HEK293 (cell line): ENCODE measurements around the gene ANKRD39.

ENCODE experiments used
- CTCF ChIA-PET: fragments of 350-600 bp; formaldehyde crosslinking; extraction: SDS; loops from one replicate; lab custom pipeline; 2021; ENCODE audit warnings: antibody characterized with exemption; lab: Yijun Ruan, JAX
- POLR2A ChIA-PET: fragments of 300-600 bp; formaldehyde crosslinking; extraction: SDS; loops from one replicate; lab custom pipeline; 2020; ENCODE audit warnings: antibody characterized with exemption, inconsistent platforms; lab: Yijun Ruan, JAX
- H3K27ac ChIP-seq: fragments of 200-500 bp; sonication (Bioruptor generic); 2 replicates; pipeline ENCODE4 v1.5.1; 2014; ENCODE audit warnings: low read depth, low read length, control low read depth, inconsistent platforms; ENCODE audit errors: extremely low read depth
- H3K36me3 ChIP-seq, 2 experiments: fragments of 200-500 bp in 1 of 2; sonication (Bioruptor generic) in 1 of 2; 1 replicate in 1 of 2; 2 replicates in 1 of 2; pipeline ENCODE4 v1.5.1; 2014 to 2017; ENCODE audit warnings: inconsistent platforms in 2 of 2, low read length in 2 of 2; ENCODE audit not compliant: control insufficient read depth in 2 of 2, insufficient read depth in 1 of 2
- H3K4me1 ChIP-seq: fragments of 200-500 bp; sonication (Bioruptor generic); 2 replicates; pipeline ENCODE4 v1.5.1; 2014; ENCODE audit warnings: mild to moderate bottlenecking, low read length, inconsistent platforms; ENCODE audit not compliant: control insufficient read depth, insufficient read depth
- H3K4me3 ChIP-seq: 2 replicates; pipeline ENCODE4 v1.5.1; 2011; ENCODE audit warnings: low read depth, mild to moderate bottlenecking, control low read depth, low read length, moderate library complexity
- H3K9me3 ChIP-seq: fragments of 200-500 bp; sonication (Bioruptor generic); 2 replicates; pipeline ENCODE4 v1.5.1; 2014; ENCODE audit warnings: low read depth, low read length, inconsistent platforms; ENCODE audit not compliant: control insufficient read depth, insufficient read depth
- GLIS1 ChIP-seq: fragments of 450-650 bp; formaldehyde crosslinking; IDR thresholded peaks from 2 replicates; pipeline ENCODE4 v1.5.1; 2016; ENCODE audit warnings: missing biosample characterization, missing genetic modification characterization
- IKZF3 ChIP-seq: fragments of 450-650 bp; IDR thresholded peaks from 2 replicates; pipeline ENCODE4 v1.5.0; 2018; ENCODE audit warnings: missing biosample characterization, mild to moderate bottlenecking, missing genetic modification characterization, moderate library complexity
- PATZ1 ChIP-seq: fragments of 450-650 bp; formaldehyde crosslinking; IDR thresholded peaks from 2 replicates; pipeline ENCODE4 v1.5.1; 2016; ENCODE audit warnings: missing biosample characterization, missing genetic modification characterization
- REST ChIP-seq: fragments of 450-650 bp; formaldehyde crosslinking; IDR thresholded peaks from 2 replicates; pipeline ENCODE4 v1.5.1; 2016; ENCODE audit warnings: missing biosample characterization, missing genetic modification characterization
- SALL2 ChIP-seq: fragments of 450-650 bp; formaldehyde crosslinking; IDR thresholded peaks from 2 replicates; pipeline ENCODE4 v1.5.0; 2017; ENCODE audit warnings: missing biosample characterization, mild to moderate bottlenecking, missing genetic modification characterization, borderline replicate concordance
- SP7 ChIP-seq: fragments of 450-650 bp; formaldehyde crosslinking; IDR thresholded peaks from 2 replicates; pipeline ENCODE4 v1.5.1; 2016; ENCODE audit warnings: missing biosample characterization, missing genetic modification characterization
- TRIM28 ChIP-seq: IDR thresholded peaks from 2 replicates; pipeline ENCODE4 v1.6.1; 2011; ENCODE audit warnings: low read length, control low read depth, borderline replicate concordance
- WT1 ChIP-seq: fragments of 450-650 bp; formaldehyde crosslinking; IDR thresholded peaks from 2 replicates; pipeline ENCODE4 v1.5.1; 2016; ENCODE audit warnings: missing biosample characterization, missing genetic modification characterization
- ZFP3 ChIP-seq: fragments of 450-650 bp; formaldehyde crosslinking; IDR thresholded peaks from 2 replicates; pipeline ENCODE4 v1.5.1; 2016; ENCODE audit warnings: low read depth, missing biosample characterization, missing genetic modification characterization
- ZNF148 ChIP-seq: fragments of 450-650 bp; formaldehyde crosslinking; IDR thresholded peaks from 2 replicates; pipeline ENCODE4 v1.5.0; 2017; ENCODE audit warnings: missing biosample characterization, missing genetic modification characterization, borderline replicate concordance
- ZNF292 ChIP-seq: fragments of 450-650 bp; formaldehyde crosslinking; IDR thresholded peaks from 2 replicates; pipeline ENCODE4 v1.5.1; 2016; ENCODE audit warnings: low read depth, missing biosample characterization, missing genetic modification characterization, borderline replicate concordance
- ZNF302 ChIP-seq: fragments of 450-650 bp; formaldehyde crosslinking; IDR thresholded peaks from 2 replicates; pipeline ENCODE4 v1.5.1; 2016; ENCODE audit warnings: missing biosample characterization, missing genetic modification characterization, low read depth
- ZNF362 ChIP-seq: fragments of 450-650 bp; formaldehyde crosslinking; IDR thresholded peaks from 2 replicates; pipeline ENCODE4 v1.5.1; 2016; ENCODE audit warnings: missing biosample characterization, missing genetic modification characterization
- ZNF391 ChIP-seq: fragments of 450-650 bp; formaldehyde crosslinking; IDR thresholded peaks from 2 replicates; pipeline ENCODE4 v1.5.1; 2016; ENCODE audit warnings: low read depth, missing biosample characterization, missing genetic modification characterization, borderline replicate concordance
- ZNF398 ChIP-seq: fragments of 450-650 bp; formaldehyde crosslinking; IDR thresholded peaks from 2 replicates; pipeline ENCODE4 v1.5.1; 2017; ENCODE audit warnings: missing biosample characterization, missing genetic modification characterization
- ZNF416 ChIP-seq: fragments of 450-650 bp; formaldehyde crosslinking; IDR thresholded peaks from 2 replicates; pipeline ENCODE4 v1.5.1; 2016; ENCODE audit warnings: missing biosample characterization, missing genetic modification characterization
- ZNF555 ChIP-seq: fragments of 450-650 bp; formaldehyde crosslinking; conservative IDR thresholded peaks from 2 replicates; pipeline ENCODE4 v1.5.1; 2017; ENCODE audit warnings: missing biosample characterization, mild to moderate bottlenecking, missing genetic modification characterization, inconsistent platforms
- ZNF664 ChIP-seq: fragments of 450-650 bp; formaldehyde crosslinking; IDR thresholded peaks from 2 replicates; pipeline ENCODE4 v1.5.1; 2016; ENCODE audit warnings: missing biosample characterization, missing genetic modification characterization
- ZNF707 ChIP-seq: fragments of 450-650 bp; formaldehyde crosslinking; IDR thresholded peaks from 2 replicates; pipeline ENCODE4 v1.5.1; 2016; ENCODE audit warnings: missing biosample characterization, missing genetic modification characterization
- ZSCAN23 ChIP-seq: fragments of 450-650 bp; formaldehyde crosslinking; IDR thresholded peaks from 2 replicates; pipeline ENCODE4 v1.5.1; 2016; ENCODE audit warnings: missing biosample characterization, missing genetic modification characterization

ANKRD39 gene

GRCh38 chr2:96831679-96832078, 26.1 kb downstream of the ANKRD39 start:
- no peak overlapping the region for H3K4me3 ChIP-seq
- POLR2A ChIA-PET, result no interaction called here
- no peak for TF ChIP-seq PATZ1 (tag by site-specific recombination)
- no peak for TF ChIP-seq SALL2 (tag by site-specific recombination)
- peak; percentile 94 for TF ChIP-seq REST (tag by site-specific recombination)
- CTCF ChIA-PET, result interaction anchor here (1.7 kb wide), 1 partner anchor 25 kb away, joined by 3 read pairs; no protein-coding TSS in a partner anchor
- H3K4me1 ChIP-seq, result peaks cover 4% of the 10 kb centered on the region; the same call in 1 of the 2 replicates
- peaks cover 24 to 78% of the 10 kb centered on the region in 2 experiments for H3K36me3 ChIP-seq
- H3K27ac ChIP-seq, result no peak overlapping the region
- H3K9me3 ChIP-seq, result no peaks in the 10 kb centered on the region

GRCh38 chr2:96830044-96830562, 27.7 kb downstream of the ANKRD39 start:
- ChIA-PET POLR2A (no interaction called here), CTCF (no interaction called here)
- H3K4me1 ChIP-seq, result peaks cover 4% of the 10 kb centered on the region; the same call in 1 of the 2 replicates
- no peak overlapping the region for H3K4me3 ChIP-seq
- TF ChIP-seq WT1 (tag by site-specific recombination) (no peak), ZFP3 (tag by site-specific recombination) (no peak), ZSCAN23 (tag by site-specific recombination) (no peak), ZNF391 (tag by site-specific recombination) (no peak), ZNF362 (tag by site-specific recombination) (no peak), ZNF302 (tag by site-specific recombination) (no peak), ZNF664 (tag by site-specific recombination) (no peak), ZNF555 (no peak), ZNF707 (tag by site-specific recombination) (no peak), SP7 (tag by site-specific recombination) (no peak), ZNF398 (tag by site-specific recombination) (no peak), GLIS1 (tag by site-specific recombination) (no peak), IKZF3 (tag by site-specific recombination) (no peak), ZNF292 (tag by site-specific recombination) (no peak), ZNF416 (no peak), TRIM28 (no peak), ZNF148 (tag by site-specific recombination) (no peak)
- TF ChIP-seq, all 188 proteins: peak for 0
- H3K27ac ChIP-seq, result no peak overlapping the region
- peaks cover 33 to 88% of the 10 kb centered on the region in 2 experiments for H3K36me3 ChIP-seq
- H3K9me3 ChIP-seq, result no peaks in the 10 kb centered on the region
